ENCODE results near the gene DTHD1.

DTHD1 gene

GRCh38 chr4:36349938-36350549 lies 68.6 kb downstream of the DTHD1 start:
- DNase-seq: no peak

GRCh38 chr4:36351082-36351666 lies 69.8 kb downstream of the DTHD1 start:
- peak; percentile 83 for DNase-seq

- no peak for DNase-seq
Measured at GRCh38 chr4:36353998-36354397, 72.6 kb downstream of the DTHD1 start.

GRCh38 chr4:36358173-36358572 lies 76.8 kb downstream of the DTHD1 start:
- DNase-seq: no peak

GRCh38 chr4:36360755-36361154 lies 79.3 kb downstream of the DTHD1 start:
- DNase-seq: no peak

DNA sequence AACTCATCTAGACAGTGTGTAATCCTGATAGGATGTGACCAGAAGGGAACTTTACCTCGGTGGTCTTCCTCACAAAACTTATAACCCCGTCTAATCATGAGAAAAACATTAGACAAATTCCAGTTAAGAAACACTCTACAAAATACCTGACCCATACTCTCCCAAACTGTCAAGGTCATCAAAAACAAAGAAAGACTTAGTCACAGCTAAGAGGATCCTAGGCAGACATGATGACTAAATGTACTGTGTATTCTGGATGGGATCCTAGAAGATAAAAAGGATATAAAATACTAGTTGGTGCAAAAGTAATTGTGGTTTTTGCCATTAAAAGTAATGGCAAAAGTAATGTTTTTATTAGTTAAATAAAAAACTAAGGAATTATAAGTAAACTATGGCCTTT lies 81.6 kb downstream of the DTHD1 start:
- no peak for DNase-seq

DNA sequence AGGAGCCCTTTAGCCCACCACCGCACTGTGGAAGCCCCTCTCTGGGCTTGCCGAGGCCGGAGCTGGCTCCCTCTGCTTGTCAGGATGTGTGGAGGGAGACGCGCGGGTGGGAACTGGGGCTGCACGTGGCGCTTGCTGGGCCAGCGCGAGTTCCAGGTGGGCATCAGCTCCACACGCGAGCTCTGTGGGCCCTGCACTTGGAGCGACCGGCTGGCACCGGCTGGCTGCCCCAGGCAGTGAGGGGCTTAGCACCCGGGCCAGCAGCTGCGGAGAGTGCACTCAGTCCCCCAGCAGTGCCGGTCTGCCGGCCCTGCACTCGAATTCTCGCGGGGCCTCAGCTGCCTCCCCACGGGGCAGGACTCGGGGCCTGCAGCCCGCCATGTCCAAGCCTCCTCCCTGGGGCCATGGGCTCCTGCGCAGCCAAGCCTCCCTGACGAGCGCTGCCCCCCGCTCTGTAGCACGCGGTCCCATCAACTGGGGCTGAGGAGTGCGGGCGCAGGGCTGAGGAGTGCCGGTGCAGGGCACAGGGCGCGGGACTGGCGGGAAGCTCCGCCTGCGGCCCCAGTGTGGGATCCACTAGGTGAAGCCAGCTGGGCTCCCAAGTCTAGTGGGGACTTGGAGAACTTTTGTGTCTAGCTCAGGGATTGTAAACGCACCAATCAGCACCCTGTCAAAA lies 93.6 kb downstream of the DTHD1 start:
- no peak for DNase-seq

- peak; percentile 70 for DNase-seq
Measured at GRCh38 chr4:36385951-36386571, 104.6 kb downstream of the DTHD1 start.

DNA sequence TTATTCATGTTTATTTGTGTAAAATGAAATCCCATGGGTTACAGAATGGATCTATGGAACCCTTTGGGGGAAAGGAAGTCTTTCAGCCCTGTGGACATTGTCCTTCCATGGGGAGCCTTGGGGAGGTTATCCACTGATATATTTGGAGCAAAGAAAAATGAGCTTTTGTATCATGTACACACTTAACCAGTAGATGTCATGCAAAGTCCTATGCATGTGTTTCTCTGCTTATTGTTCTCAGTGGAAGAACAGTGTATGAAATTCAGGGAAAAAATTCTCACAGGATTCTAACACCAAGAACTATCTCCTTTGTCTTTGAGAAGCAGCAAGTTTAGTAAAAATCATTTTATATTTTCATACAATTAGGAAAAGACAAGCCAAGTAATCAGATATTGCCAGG lies 105.3 kb downstream of the DTHD1 start:
- DNase-seq: peak; percentile 5

DNA sequence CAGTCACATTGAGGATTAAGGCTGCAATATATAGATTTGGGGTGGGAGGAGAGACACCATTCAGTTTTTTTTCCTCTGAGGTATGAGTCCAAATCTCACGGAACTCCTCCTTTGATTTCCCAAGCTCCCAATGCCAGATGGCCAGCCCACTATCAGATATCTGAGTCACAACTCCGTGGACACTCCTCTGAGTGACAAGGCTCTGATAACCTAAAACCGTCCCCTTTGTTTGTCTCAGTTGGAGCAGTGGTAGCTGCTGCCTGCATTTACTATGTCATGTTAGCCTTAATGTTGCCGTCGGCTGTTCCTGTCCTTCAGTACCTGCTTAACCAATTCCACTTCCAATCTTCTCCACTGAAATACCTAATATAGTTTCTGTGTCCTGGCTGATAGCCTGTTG lies 107.3 kb downstream of the DTHD1 start:
- no peak for DNase-seq

- DNase-seq: no peak
Measured at GRCh38 chr4:36391411-36391810, 110.0 kb downstream of the DTHD1 start.

DNA sequence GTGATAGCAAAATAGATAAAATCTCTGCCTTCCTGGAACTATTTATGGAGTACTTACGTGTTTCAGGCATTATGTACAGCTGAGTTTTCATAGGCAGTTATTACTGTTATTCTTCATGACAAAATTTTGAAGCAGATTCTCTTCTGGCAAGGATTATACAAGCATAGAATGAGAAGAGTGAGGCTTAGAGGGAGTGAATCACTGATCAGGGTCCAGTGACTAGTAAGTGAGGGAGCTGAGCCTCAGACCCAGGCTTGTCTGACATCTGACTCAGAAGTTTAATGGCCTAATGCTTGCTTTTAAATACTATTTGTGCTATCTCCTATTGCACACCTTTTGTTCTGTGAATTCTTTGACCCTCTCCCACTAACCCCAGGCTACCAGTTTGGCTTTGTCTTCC lies 110.6 kb downstream of the DTHD1 start:
- no peak for DNase-seq

- DNase-seq: no peak
Measured at GRCh38 chr4:36392916-36393315, 111.5 kb downstream of the DTHD1 start.

All from hematopoietic multipotent progenitor cell treated with erythropoietin and hydrocortisone succinate and interleukin-3 and kit ligand, for 4 days (in vitro differentiated cells).